ENCODE data around the gene GOLGA2.

The GOLGA2 gene

DNA sequence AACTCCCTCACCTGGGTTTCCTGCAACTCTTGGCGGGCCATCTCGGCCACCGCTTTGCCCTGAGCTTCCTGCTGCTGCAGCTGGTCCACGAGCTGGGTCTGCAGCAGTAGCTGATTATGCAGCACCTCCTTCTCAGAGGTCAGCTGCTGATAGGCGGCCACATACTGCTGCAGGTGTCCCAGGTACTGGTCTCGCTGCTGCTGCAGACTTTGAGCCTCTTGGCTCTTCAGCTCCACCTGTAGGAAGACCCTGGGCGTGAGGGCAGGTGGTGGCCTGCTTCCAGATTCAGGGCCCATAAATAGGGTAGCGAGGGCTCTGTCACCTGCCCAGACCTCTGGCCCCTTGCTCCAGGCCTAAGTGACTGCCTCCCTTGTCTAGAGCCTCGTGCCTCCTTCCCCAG, 16.7 kb downstream of the GOLGA2 start:
- Histone ChIP-seq H3K9ac (ENCODE audit: low read length) (no peak overlapping the region), H4K20me1 (ENCODE audit: low read depth, low read length) (no peaks in the 10 kb centered on the region)

DNA sequence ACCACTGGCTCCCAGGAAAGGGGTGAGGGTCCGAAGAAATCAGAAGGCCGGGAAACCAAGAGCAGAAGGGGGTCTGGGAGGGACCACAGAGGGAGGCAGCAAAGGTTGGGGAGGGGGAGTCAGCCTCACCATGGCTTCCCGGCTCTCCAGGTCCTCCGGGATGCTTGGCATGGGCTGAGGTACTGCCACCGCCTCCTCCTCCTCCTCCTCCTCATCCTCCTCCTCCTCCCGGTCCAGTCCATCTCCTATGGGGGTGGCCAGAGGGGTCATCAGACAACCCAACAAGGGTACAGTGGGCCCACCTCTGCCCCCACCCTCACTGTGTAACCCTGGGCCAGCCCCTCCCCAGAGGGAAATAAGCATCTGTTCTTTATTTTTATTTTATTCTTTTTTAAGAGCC, 17.5 kb downstream of the GOLGA2 start:
- no peaks in the 10 kb centered on the region for H3K27me3 ChIP-seq (ENCODE audit: low read length)
- no peak overlapping the region for H3K9ac ChIP-seq (ENCODE audit: low read length)
- no peak overlapping the region for H3K4me2 ChIP-seq (ENCODE audit: low read depth, low read length, poor library complexity, severe bottlenecking)
- H3K9me3 ChIP-seq (ENCODE audit: insufficient read depth, low read length), result no peaks in the 10 kb centered on the region
- no peak overlapping the region for H3K4me3 ChIP-seq (ENCODE audit: insufficient read depth, low read length, poor library complexity, severe bottlenecking)
- no peak overlapping the region for H3K27ac ChIP-seq (ENCODE audit: low read depth, low read length)
- H3F3A ChIP-seq (ENCODE audit: insufficient read depth), result no peaks in the 10 kb centered on the region
- H3K36me3 ChIP-seq (ENCODE audit: low read length), result no peaks in the 10 kb centered on the region
- H3K79me2 ChIP-seq (ENCODE audit: insufficient read depth, low read length), result no peaks in the 10 kb centered on the region
- no peak overlapping the region for H2AFZ ChIP-seq (ENCODE audit: low read depth, low read length, severe bottlenecking)
- no peaks in the 10 kb centered on the region for H3K9me2 ChIP-seq (replicated peaks; ENCODE audit: insufficient read depth, low read length)
- H4K20me1 ChIP-seq (ENCODE audit: low read depth, low read length), result no peaks in the 10 kb centered on the region
- TF ChIP-seq, protein P1, sequence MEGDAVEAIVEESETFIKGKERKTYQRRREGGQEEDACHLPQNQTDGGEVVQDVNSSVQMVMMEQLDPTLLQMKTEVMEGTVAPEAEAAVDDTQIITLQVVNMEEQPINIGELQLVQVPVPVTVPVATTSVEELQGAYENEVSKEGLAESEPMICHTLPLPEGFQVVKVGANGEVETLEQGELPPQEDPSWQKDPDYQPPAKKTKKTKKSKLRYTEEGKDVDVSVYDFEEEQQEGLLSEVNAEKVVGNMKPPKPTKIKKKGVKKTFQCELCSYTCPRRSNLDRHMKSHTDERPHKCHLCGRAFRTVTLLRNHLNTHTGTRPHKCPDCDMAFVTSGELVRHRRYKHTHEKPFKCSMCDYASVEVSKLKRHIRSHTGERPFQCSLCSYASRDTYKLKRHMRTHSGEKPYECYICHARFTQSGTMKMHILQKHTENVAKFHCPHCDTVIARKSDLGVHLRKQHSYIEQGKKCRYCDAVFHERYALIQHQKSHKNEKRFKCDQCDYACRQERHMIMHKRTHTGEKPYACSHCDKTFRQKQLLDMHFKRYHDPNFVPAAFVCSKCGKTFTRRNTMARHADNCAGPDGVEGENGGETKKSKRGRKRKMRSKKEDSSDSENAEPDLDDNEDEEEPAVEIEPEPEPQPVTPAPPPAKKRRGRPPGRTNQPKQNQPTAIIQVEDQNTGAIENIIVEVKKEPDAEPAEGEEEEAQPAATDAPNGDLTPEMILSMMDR (IDR thresholded peaks at IDR 0.05; ENCODE audit: insufficient read depth, low read length, poor library complexity, severe bottlenecking), result no peak
- TF ChIP-seq EZH2phosphoT487 (conservative IDR thresholded peaks at IDR 0.05; ENCODE audit: low read length), result no peak

More for the DNA sequence above, 16.7 kb downstream of the GOLGA2 start:
- no peaks in the 10 kb centered on the region for H3K9me2 ChIP-seq (replicated peaks; ENCODE audit: insufficient read depth, low read length)
- no peaks in the 10 kb centered on the region for H3K79me2 ChIP-seq (ENCODE audit: insufficient read depth, low read length)
- no peaks in the 10 kb centered on the region for H3K36me3 ChIP-seq (ENCODE audit: low read length)
- H3K4me2 ChIP-seq (ENCODE audit: low read depth, low read length, poor library complexity, severe bottlenecking), result no peak overlapping the region
- H3F3A ChIP-seq (ENCODE audit: insufficient read depth), result no peaks in the 10 kb centered on the region
- H2AFZ ChIP-seq (ENCODE audit: low read depth, low read length, severe bottlenecking), result no peak overlapping the region
- no peak overlapping the region for H3K27ac ChIP-seq (ENCODE audit: low read depth, low read length)
- no peak overlapping the region for H3K4me3 ChIP-seq (ENCODE audit: insufficient read depth, low read length, poor library complexity, severe bottlenecking)
- TF ChIP-seq EZH2phosphoT487 (conservative IDR thresholded peaks at IDR 0.05; ENCODE audit: low read length), result no peak
- TF ChIP-seq, protein P1 (IDR thresholded peaks at IDR 0.05; ENCODE audit: insufficient read depth, low read length, poor library complexity, severe bottlenecking), result no peak
- H3K27me3 ChIP-seq (ENCODE audit: low read length), result no peaks in the 10 kb centered on the region
- no peaks in the 10 kb centered on the region for H3K9me3 ChIP-seq (ENCODE audit: insufficient read depth, low read length)

DNA sequence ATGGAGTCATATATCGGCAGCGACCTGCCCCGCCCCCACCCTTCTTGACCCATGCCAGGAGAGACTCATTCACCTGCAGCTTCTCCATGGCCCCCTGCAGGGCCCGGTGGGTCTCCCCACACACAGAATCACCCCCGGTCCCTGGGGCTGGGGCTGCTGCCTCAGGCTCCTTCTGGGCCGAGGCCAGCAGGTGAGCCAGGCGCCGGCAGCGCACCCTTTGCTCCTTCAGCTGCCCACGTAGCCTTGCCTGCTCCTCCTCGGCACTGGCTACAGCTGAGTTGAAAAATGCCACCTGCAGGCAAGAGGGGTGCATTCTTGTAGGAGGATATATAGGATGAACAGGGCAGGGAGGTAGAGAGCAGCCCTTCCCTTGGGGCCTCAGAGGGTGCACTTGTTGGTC, 17.9 kb downstream of the GOLGA2 start:
- Histone ChIP-seq H3K4me3 (ENCODE audit: insufficient read depth, low read length, poor library complexity, severe bottlenecking) (no peak overlapping the region), H3K36me3 (ENCODE audit: low read length) (no peaks in the 10 kb centered on the region), H3F3A (ENCODE audit: insufficient read depth) (no peaks in the 10 kb centered on the region), H3K27me3 (ENCODE audit: low read length) (no peaks in the 10 kb centered on the region), H3K9me2 (replicated peaks; ENCODE audit: insufficient read depth, low read length) (no peaks in the 10 kb centered on the region), H4K20me1 (ENCODE audit: low read depth, low read length) (no peaks in the 10 kb centered on the region), H3K4me2 (ENCODE audit: low read depth, low read length, poor library complexity, severe bottlenecking) (no peak overlapping the region), H3K79me2 (ENCODE audit: insufficient read depth, low read length) (no peaks in the 10 kb centered on the region), H3K27ac (ENCODE audit: low read depth, low read length) (no peak overlapping the region), H2AFZ (ENCODE audit: low read depth, low read length, severe bottlenecking) (no peak overlapping the region), H3K9me3 (ENCODE audit: insufficient read depth, low read length) (no peaks in the 10 kb centered on the region), H3K9ac (ENCODE audit: low read length) (no peak overlapping the region)
- TF ChIP-seq, protein P1 (IDR thresholded peaks at IDR 0.05; ENCODE audit: insufficient read depth, low read length, poor library complexity, severe bottlenecking), result no peak
- TF ChIP-seq EZH2phosphoT487 (conservative IDR thresholded peaks at IDR 0.05; ENCODE audit: low read length), result no peak

Data from SU-DHL-6 (cell line).